ENCODE data around the gene MGA. TPM values are rescaled to one million over a fixed set of nuclear protein-coding genes. Genes with fewer than 3 reads are reported as not detected.

MGA gene
- total RNA-seq, 3 donors from 2014 or later, result 37.8 to 70.2 (median 65.9) TPM

GRCh38 chr15:41689834-41690233 is 29.6 kb downstream of the MGA start:
- no peak for TF ChIP-seq POLR2A (IDR thresholded peaks at IDR 0.05)
- TF ChIP-seq POLR2AphosphoS5 (IDR thresholded peaks at IDR 0.05), result no peak
- no peak for TF ChIP-seq CTCF (IDR thresholded peaks at IDR 0.05)
- H3K9me3 ChIP-seq, result no peaks in the 10 kb centered on the region
- DNase-seq (ENCODE audit: low spot score in 2 of 2), result no peak
- intact Hi-C loops (cut with DNase I; ENCODE audit: low total_unique reads), result no loop called here
- H3K27ac ChIP-seq, result no peak overlapping the region
- H3K4me3 ChIP-seq, result no peak overlapping the region
- no peaks in the 10 kb centered on the region for H3K4me1 ChIP-seq
- H3K36me3 ChIP-seq, result no peaks in the 10 kb centered on the region
- H3K27me3 ChIP-seq, result no peaks in the 10 kb centered on the region

GRCh38 chr15:41690636-41691035 is 30.4 kb downstream of the MGA start:
- Histone ChIP-seq H3K9me3 (no peaks in the 10 kb centered on the region), H3K27ac (no peak overlapping the region)
- intact Hi-C loops (cut with DNase I; ENCODE audit: low total_unique reads), result no loop called here

GRCh38 chr15:41691471-41691870 is 31.3 kb downstream of the MGA start:
- H3K4me1 ChIP-seq, result no peaks in the 10 kb centered on the region
- intact Hi-C loops (cut with DNase I; ENCODE audit: low total_unique reads), result no loop called here
- H3K27ac ChIP-seq, result no peak overlapping the region
- H3K36me3 ChIP-seq, result no peaks in the 10 kb centered on the region
- H3K4me3 ChIP-seq, result no peak overlapping the region
- H3K27me3 ChIP-seq, result no peaks in the 10 kb centered on the region
- no peaks in the 10 kb centered on the region for H3K9me3 ChIP-seq
- TF ChIP-seq POLR2A (IDR thresholded peaks at IDR 0.05) (no peak), CTCF (IDR thresholded peaks at IDR 0.05) (no peak), POLR2AphosphoS5 (IDR thresholded peaks at IDR 0.05) (no peak)
- DNase-seq (ENCODE audit: low spot score in 2 of 2), result no peak

More at GRCh38 chr15:41690636-41691035, 30.4 kb downstream of the MGA start:
- Histone ChIP-seq H3K36me3 (no peaks in the 10 kb centered on the region), H3K27me3 (no peaks in the 10 kb centered on the region), H3K4me1 (no peaks in the 10 kb centered on the region), H3K4me3 (no peak overlapping the region)
- DNase-seq (ENCODE audit: low spot score in 2 of 2), result no peak
- no peak for TF ChIP-seq CTCF (IDR thresholded peaks at IDR 0.05)
- TF ChIP-seq POLR2A (IDR thresholded peaks at IDR 0.05), result no peak
- no peak for TF ChIP-seq POLR2AphosphoS5 (IDR thresholded peaks at IDR 0.05)

GRCh38 chr15:41692049-41692448 is 31.8 kb downstream of the MGA start:
- no peaks in the 10 kb centered on the region for H3K27me3 ChIP-seq
- TF ChIP-seq POLR2A (IDR thresholded peaks at IDR 0.05) (no peak), POLR2AphosphoS5 (IDR thresholded peaks at IDR 0.05) (no peak), CTCF (IDR thresholded peaks at IDR 0.05) (no peak)
- intact Hi-C loops (cut with DNase I; ENCODE audit: low total_unique reads), result no loop called here

GRCh38 chr15:41693757-41694156 is 33.6 kb downstream of the MGA start:
- H3K4me3 ChIP-seq, result no peak overlapping the region
- no peaks in the 10 kb centered on the region for H3K27me3 ChIP-seq
- H3K4me1 ChIP-seq, result no peaks in the 10 kb centered on the region
- no peak for TF ChIP-seq POLR2AphosphoS5 (IDR thresholded peaks at IDR 0.05)
- no peak for TF ChIP-seq POLR2A (IDR thresholded peaks at IDR 0.05)
- TF ChIP-seq CTCF (IDR thresholded peaks at IDR 0.05), result no peak
- no peak overlapping the region for H3K27ac ChIP-seq
- no peaks in the 10 kb centered on the region for H3K9me3 ChIP-seq
- H3K36me3 ChIP-seq, result no peaks in the 10 kb centered on the region
- intact Hi-C loops (cut with DNase I; ENCODE audit: low total_unique reads), result no loop called here
- DNase-seq (ENCODE audit: low spot score in 2 of 2), result no peak

More at GRCh38 chr15:41692049-41692448, 31.8 kb downstream of the MGA start:
- no peak overlapping the region for H3K4me3 ChIP-seq
- H3K4me1 ChIP-seq, result no peaks in the 10 kb centered on the region
- no peaks in the 10 kb centered on the region for H3K36me3 ChIP-seq
- DNase-seq (ENCODE audit: low spot score in 2 of 2), result no peak
- H3K27ac ChIP-seq, result no peak overlapping the region
- no peaks in the 10 kb centered on the region for H3K9me3 ChIP-seq

Data from breast epithelium (tissue), 4 donors.